HG03558 (cell line): ENCODE measurements around the gene IGFBP6.

Experiments used
- ATAC-seq: cut with Tn5 transposase; IDR thresholded peaks from one replicate; pipeline ENCODE4 v1.9.1; 2021; ENCODE audit warnings: moderate number of reproducible peaks; ENCODE audit not compliant: unreplicated experiment; ENCODE audit errors: extremely low read depth

Gene IGFBP6

DNA sequence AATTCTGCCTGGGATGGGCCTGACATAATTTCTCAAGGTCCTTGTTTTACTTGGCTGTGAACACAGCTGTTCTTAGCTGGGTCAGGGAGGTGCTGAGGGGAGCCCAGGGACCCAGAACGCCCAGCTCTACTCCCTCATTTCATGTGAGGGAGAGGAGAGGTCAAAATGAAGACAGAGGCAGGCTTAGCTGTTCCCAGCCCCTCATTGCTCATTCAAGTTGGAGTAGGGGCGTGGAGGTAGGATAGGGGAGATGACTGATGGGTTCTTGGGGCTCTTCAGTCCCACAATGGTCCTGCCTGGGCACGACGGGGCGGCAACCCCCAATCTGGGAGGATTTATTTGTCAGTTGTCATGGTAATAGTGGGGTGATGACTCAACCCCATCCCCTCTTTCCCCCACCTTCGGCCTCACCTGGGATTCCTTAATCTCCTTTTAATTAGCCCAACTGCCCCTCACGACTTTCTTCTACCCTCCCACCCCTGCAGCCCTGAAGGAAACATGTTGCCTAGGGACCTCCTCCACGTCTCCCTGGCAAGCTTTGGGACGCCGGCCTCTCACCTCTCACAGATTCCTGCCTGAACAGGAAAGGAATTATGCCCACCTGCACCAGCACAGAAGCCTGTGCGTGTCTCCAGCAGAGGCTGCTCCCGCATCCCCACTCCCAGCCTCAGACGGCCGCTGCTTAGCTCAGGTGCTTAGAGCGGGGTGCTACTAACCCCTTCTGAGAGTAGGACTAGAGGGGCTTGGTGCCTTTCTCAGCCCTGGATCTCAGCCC lies 28.5 kb upstream of the IGFBP6 start:
- ATAC-seq: no peak

DNA sequence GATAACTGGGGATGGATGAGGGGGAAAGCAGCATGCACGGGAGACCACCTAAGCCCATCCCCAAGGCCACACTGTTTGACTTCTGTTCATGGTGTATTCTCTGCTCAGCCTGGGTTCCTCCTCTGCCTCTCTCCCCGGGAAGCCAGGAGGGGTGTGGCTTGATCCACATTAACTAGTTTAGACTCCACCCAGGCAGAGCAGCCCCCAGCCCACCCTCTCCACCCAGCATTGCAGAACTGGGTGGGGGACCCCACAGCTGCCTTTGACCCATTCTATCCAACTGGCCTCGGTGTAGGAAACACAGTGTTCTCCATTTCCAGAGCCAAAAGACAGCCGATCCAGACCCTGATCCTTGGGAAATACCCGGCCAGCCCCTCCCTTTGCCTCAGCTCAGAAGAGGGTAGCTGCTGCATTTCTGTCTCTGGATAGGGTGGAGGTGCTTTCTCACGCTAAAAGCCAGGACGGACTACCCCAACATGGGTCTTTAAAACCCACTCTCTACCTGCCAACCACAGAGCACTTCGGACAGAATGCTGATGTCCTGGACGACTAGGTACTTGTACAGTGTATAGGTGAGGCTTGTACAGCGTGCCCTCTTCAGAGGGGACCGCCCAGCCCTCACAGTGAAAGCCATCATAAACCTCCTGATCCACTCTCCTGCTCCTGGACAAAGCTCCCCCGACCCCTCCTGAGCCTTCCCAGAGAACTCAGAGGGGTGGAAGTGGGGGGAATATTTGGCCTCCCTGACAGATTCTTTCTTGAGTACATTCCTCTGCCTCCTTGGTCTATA lies 27.7 kb upstream of the IGFBP6 start:
- ATAC-seq: no peak

DNA sequence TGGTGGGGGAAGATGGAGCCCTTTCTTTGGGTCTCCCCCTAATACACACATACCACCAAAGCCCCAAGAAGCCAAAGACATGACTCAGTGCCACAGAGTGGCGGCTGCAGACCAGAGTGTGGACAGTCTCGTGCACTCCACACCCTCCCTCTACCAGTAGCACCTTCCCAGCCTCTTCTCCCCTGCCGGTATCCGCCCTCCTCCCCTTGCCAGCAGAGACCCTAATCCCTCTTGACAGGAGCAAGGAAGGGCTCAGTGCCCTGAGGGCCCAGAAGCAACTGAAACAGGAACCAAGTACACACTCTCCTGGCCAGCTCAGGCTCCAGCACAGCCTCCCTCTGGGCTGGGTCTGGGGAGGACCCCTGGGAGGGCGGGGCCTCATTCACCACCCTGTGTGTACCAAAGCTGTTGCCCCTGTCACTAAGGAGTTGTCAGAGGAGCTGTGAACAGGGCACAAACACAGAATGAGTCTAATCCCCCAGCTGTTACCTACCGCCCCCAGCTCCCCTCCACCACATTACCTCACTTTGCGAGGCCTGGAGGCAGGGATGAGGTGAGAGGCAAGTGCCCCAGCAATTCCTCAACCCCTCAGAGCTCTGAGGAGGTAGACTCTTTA lies 26.5 kb upstream of the IGFBP6 start:
- no peak for ATAC-seq

DNA sequence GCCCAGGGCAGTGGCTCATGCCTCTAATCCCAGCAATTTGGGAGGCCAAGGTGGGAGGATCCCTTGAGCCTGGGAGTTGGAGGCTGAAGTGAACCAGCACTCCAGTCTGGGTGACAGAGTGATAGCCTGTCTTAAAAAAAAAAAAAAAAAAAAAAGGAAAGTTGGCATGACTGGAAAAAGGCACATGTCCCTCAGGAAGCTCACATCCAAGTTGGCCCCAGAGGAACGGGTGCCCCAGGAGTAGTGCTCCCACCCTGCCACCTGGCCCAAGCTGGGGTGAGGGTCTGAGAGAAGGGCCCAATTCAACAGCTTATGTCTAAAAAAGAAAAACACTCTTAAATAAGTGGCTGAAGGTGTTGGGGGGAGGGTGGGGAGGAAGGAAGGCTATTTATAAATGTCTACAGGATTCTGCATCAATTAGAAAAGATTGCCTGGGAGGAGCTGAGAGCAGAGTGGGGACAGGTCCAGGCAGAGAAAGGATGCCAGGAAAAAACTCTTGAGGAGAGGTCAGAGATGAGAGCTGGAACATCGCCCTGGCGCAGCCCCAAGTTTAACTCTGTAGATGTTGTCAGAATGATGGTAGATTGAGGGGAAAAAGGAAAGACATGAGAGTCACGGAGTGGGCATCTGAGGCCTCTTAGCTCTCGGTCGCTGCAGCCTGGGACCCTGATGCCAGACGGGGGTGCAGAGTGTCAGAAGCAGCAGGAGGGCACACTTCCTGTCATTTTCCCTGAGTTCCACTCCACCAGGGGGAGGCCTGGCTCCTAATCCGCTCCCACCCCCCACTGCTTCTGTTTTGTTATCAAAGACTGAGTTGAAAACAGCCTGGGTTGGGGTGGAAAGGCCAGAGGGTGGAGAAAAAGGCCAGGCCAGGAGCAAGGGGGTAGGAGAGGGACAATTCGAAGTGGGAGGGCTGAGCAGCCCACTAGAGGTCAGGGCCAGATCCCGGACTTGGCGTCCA lies 25.6 kb upstream of the IGFBP6 start:
- no peak for ATAC-seq

DNA sequence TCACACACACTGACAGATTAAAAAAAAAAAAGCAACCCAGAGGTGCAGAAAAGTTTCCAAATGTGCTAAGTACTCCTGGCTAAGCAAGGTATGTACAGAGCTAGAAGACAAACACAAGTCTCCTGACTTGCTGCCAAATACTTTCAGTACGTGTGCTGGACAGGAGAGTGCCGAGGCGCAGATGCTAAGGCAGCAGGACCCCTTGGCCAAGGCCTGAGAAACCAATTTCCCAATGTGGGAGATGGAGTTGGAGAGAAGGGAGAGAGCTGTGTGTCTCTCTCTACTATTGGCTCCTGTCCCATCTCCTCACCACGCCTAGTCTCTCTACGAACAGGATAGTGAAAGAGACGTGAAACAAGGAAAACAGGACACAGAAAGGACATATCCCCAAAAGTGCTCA lies 23.6 kb upstream of the IGFBP6 start:
- no peak for ATAC-seq

DNA sequence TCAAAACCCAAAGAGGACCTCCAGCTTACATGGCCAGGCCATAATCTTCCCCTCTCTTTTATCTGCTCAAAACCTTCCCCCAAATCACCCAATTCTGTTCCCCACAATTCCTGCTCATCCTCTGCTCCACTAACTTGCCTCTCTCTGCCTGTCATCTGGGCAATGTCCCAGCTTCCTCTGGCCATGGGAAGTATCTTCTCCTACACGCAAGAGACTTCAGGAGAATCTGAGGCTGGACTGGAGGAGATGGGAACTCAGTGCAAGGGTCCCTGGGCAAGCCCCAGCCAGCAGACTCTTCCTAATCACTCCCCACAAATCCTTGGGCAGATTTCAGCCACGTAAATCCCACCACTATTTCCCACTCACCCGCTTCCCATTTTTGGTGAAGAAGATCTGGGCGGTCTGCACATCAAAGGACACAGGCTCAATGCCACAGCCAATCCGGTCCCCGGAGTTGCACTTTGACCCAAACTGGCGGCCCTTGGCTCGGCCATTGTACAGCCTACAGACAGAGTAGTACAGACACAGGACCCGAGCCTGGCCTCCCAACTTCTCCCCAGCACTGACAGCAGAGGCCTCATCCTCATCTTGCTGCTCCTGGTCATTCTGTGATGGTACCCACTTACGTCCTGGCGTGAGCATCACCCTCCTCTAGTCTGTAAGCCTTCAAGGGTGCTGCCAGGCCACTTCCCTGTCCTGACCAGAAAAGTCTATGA lies 23.0 kb upstream of the IGFBP6 start:
- no peak for ATAC-seq

DNA sequence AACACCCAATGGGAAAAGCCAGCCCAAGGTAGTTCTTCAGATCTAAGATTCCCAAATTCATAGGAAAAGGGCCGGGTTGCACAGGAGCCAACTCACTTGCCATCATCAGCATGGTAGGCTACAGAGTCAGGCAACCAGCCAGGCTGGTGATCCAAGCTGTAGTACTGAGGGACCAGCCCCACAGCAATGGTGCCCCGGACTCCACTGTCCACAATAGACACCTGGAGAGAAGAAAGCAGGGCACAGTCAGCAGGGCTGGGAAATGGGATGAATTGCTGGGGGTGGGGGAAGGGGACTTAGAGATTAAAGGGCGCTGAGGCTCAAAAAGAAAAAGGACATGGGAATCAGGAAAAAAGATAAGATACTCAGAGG lies 22.5 kb upstream of the IGFBP6 start:
- no peak for ATAC-seq

DNA sequence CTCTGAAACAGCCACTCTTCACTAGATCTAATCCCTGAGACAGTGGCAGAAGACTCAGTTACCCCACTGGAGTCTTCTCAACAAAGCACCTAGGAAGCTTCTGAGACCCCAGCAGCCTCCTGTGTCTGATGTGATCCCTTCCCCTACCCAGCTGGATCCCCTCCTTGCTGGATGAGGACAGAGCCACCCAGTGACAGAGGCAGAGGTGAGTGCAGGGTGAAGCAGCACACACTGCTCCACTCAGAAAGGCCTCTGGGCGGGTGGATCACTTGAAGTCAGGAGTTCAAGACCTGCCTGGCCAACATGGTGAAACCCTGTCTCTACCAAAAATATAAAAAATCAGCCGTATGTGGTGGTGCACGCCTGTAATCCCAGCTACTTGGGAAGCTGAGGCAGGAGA lies 21.0 kb upstream of the IGFBP6 start:
- ATAC-seq: no peak

DNA sequence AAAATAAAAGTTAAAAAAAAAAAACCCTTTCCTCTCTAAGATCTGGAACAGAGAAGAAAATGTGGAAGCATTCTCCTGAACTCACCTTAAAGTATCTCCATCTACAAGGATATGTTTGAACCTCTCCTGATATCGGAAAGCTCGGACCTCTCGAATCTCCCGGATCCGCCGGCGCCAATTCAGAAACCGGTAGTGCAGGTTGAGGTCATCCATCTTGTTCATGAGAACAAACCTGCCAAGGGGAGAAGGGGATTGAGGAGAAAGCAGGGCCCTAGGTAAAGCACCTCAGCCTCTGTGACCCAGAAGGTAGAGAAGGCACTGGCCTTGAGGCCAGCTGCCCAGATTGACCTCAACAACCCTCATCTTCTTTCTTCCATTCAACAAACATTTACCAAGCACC lies 20.4 kb upstream of the IGFBP6 start:
- no peak for ATAC-seq

DNA sequence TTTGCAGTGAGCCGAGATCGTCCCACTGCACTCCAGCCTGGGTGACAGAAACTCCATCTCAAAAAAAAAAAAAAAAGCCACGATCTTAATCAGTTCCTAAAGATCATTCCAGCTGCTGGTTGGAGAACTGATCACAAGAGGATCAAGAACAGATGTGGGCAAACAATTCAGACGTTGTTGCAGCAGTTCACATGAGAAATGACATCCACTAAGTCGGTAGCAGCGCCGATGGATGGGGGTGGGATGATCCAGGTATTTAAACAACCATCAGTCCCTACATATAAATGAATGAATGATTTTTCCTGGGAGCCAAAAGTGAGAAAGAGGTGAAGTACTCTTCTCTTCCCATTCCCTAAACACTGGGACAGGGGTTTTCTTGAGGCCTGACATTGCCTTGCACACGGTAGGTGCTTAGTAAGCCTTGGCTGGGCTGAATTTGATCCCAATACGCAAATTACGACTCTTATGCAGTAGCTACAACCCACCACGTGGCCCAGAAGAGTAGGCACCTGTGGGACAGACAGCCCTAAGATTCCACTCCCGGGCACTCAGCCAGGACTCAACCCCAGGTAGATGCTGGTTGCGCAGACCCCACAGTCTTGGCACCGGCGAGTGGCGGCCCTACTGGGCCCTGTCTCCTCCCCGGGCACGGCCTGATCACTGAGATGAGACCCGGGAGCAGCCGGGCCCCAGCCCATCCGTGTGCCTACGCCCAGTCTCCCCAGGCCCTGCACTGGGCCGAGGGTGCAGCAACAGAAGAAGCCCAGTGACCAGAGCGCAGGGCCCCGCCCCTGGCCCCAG lies 18.8 kb upstream of the IGFBP6 start:
- ATAC-seq: peak; percentile 6

DNA sequence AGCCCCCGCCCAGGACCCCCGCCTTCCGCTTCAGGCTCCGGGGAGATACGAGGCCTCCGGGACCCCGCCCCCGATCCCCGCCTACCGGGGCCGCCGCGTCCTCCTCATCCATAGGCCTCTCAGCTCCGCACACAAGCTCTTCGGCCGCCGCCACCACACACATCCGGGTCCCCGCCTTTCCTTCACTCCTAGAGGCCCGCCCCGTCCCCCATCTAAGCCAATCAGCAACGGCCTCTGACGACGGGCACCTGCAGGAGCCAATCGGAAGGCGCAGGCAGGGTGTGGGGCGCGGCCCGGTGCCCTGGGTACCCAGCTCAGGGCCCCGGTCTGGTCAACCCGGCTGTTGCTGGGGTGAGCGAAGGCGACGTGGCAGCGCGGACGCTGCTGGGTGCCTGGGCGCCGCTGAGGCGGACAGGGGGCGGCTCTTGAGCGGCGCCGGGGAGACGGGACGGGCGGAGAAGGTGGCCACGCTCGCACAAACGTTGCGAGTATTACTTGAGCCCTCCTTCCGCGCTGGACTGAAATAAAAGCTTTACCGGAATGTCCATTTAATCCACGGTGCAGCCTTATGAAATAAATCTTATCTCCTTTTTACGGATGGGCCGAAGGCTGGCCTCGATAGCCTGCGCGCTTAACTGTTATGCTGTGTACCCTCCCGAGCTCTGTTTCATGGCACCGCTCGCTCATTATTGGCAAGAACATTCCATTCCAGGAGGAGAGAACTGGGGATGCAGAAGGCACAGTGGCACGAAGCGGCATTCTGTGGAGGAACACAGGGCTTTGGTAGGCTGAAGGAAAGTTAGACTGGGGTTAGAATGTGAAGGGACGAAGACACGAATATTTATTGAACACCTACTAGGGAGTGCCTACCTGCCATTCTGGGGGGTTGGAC lies 18.0 kb upstream of the IGFBP6 start, which contains the start of gene SPRYD3:
Gene SPRYD3 (minus strand): TSS at position 165 of the 892 bp plus-strand sequence. CDS start 57 bp downstream, at position 108.
- peak; percentile 87 for ATAC-seq

DNA sequence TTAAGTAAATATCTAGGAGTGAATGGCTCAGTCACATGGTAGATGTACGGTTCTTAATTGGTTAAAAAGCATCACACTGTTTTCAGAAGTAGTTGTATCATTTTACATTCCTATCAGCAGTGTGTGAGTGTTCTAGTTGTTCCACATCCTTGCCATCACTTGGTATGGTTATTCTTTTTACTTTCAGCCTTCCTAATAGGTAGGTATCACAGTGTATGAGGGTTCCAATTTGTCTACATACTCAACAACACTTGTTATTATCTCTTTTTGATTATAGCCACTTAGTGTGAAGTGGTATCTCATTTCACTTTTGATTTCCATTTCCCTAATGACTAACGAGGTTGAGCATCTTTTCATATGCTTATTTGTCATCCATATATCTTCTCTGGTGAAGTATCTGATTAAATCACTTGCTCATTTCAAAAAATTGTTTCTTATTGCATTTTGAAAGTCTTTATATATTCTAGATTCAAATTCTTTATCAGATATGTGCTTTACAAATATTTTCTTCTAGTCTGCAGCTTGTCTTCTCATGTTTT lies 14.8 kb upstream of the IGFBP6 start:
- ATAC-seq: no peak

DNA sequence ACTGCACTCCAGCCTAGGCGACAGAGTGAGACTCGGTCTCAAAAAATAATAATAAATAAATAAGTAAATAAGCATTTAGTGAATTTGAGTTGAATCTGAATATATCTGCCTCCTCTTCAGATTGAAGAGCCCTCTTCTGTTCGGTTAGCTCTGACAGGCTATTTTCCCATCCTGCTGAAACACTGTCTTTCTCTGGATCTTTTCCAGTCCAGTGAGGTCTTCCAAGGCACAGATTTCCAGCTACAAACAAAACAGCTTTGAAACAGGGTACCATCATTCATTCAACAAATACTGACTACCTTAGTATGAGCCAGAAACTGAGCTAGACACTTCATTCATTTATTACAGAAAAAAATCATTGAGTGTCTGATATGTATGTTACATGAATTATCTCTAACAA lies 11.1 kb upstream of the IGFBP6 start:
- no peak for ATAC-seq

DNA sequence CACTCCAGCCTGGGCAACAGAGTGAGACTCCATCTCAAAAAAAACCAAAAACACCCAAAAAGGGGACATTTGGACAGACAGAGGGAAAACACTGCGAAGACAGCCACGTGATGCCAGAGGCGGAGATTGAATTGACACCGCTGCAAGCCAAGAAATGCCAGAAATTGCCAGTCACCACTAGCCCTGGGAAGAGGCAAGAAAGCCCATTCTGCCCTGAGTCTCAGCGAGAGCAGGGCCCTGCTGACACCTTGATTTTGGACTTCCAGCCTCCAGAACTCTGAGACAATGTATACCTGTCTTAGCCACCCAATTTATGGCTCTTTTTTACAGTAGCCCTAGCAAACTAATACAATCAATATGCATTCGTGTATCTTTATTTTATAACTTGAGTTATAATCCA lies 7.4 kb upstream of the IGFBP6 start:
- ATAC-seq: no peak

DNA sequence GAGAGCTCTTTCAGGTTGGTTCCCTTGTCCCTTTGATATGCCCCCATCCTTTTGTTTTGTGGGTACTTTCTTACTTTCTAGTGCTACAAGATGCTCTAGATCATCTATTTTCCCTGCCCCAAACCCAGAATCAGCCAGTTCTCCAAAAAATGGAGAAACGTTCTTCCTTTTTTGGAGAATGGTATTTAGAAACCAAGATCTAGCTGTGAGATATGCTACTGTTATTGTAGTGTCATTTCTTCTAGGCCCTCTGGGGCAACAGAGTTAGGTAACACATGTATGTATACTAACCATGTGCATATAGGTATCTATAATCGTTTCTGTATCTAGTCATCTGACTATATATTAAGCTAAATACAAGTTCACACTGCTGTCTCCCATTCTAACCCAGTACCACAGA lies 6.9 kb upstream of the IGFBP6 start:
- no peak for ATAC-seq

DNA sequence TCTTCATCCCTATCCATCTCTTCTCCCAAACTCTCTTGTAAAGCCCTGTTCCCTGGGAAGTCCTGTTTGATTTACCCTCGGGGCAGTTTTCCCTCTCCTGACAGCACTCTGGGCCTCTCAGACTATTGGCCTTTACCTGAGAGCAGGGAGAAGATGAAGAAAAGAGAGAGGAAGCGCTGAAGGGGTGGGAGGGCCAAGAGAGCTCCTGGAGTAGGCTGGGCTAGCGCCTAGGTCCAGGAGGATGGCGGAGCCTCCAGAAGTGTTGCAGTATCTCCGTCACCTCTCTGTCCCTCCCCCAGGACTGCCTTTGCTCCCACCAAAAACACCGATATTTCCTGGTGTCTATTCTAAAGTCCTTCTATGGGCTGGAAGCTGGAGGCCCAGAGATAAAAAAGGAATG lies 5.7 kb upstream of the IGFBP6 start:
- no peak for ATAC-seq

DNA sequence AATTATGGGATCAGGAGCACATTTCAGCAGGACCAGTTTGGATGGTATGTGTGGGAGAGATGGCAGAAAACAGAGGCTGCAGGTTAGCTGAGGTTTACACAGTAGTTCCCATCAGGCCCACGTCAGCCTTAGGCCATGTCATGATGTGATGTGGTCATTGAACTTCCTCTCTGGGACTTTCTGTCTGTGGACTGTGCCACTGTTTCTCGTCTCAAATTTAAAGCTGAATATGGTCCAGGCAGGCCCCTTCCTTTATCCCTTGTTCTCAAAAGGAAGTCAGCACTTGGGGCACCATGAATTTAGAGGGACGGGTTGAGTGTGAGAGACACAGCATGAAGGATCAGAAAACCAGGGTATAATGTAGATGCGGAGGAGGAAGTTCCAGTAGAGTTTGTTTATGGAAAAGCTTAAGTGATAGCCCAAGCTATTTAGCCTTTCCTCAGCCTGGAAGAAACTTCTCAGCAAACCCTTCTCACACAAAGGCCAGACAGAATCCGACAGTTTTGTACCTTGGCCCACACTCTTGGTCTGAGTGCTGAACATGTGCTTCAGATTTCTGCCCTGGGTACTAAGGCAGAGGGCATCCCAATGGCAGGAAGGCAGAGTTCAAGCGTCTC lies 3.6 kb upstream of the IGFBP6 start:
- no peak for ATAC-seq
